Neural progenitor cell (in vitro differentiated cells): ENCODE data around the gene PHYH. TPM values are rescaled to one million over a fixed set of nuclear protein-coding genes. Genes with fewer than 3 reads are reported as not detected.
A peak's percentile ranks its signal among the peaks of the same experiment; 100 is the strongest.

Experiments
- DNase-seq: peaks from one replicate; pipeline ENCODE4 v3.0.0-alpha.2; 2016; ENCODE audit warnings: low spot score
- H2AFZ ChIP-seq: fragments of 200-600 bp; sonication (generic); replicated peaks from 2 replicates; pipeline ENCODE4 v1.6.1; 2016; ENCODE audit warnings: antibody characterized with exemption
- H3F3A ChIP-seq: fragments of 200-600 bp; sonication (generic); 2 replicates; pipeline ENCODE4 v1.6.1; 2016; ENCODE audit warnings: antibody characterized with exemption, low read depth
- H3K27ac ChIP-seq: fragments of 200-600 bp; sonication (generic); 2 replicates; pipeline ENCODE4 v1.5.1; 2016; ENCODE audit warnings: mild to moderate bottlenecking
- H3K27me3 ChIP-seq: fragments of 200-600 bp; sonication (generic); 2 replicates; pipeline ENCODE4 v1.6.1; 2016; ENCODE audit warnings: mild to moderate bottlenecking, moderate library complexity
- H3K36me3 ChIP-seq: fragments of 200-600 bp; sonication (generic); 2 replicates; pipeline ENCODE4 v1.5.1; 2016
- H3K4me1 ChIP-seq: fragments of 200-600 bp; sonication (generic); 2 replicates; pipeline ENCODE4 v1.6.1; 2016; ENCODE audit warnings: mixed run types
- H3K4me2 ChIP-seq: fragments of 200-600 bp; sonication (generic); 2 replicates; pipeline ENCODE4 v1.6.1; 2016
- H3K4me3 ChIP-seq: fragments of 200-600 bp; sonication (generic); 2 replicates; pipeline ENCODE4 v1.5.1; 2016
- H3K79me2 ChIP-seq: fragments of 200-600 bp; sonication (generic); 2 replicates; pipeline ENCODE4 v1.6.1; 2016; ENCODE audit warnings: low read depth
- H3K9ac ChIP-seq: fragments of 200-600 bp; sonication (generic); 2 replicates; pipeline ENCODE4 v1.6.1; 2016
- H3K9me3 ChIP-seq: fragments of 200-600 bp; sonication (generic); 2 replicates; pipeline ENCODE4 v1.5.1; 2016; ENCODE audit warnings: low read depth
- H4K20me1 ChIP-seq: fragments of 200-600 bp; sonication (generic); 2 replicates; pipeline ENCODE4 v1.6.1; 2016; ENCODE audit warnings: low read depth
- H3K27ac Mint-ChIP-seq: 3 replicates; pipeline ENCODE4 v1.8.0; 2021; ENCODE audit warnings: mixed read lengths
- H3K27me3 Mint-ChIP-seq: 2 replicates; pipeline ENCODE4 v1.8.0; 2022; ENCODE audit warnings: low read depth, mild to moderate bottlenecking, inconsistent platforms, moderate library complexity, mixed read lengths; ENCODE audit not compliant: insufficient read depth
- H3K36me3 Mint-ChIP-seq: 3 replicates; pipeline ENCODE4 v1.8.0; 2021; ENCODE audit warnings: mixed read lengths
- H3K4me1 Mint-ChIP-seq: 3 replicates; pipeline ENCODE4 v1.8.0; 2021; ENCODE audit warnings: mixed read lengths
- H3K4me3 Mint-ChIP-seq: 3 replicates; pipeline ENCODE4 v1.8.0; 2021; ENCODE audit warnings: mild to moderate bottlenecking, moderate library complexity, mixed read lengths
- H3K9me3 Mint-ChIP-seq: 3 replicates; pipeline ENCODE4 v1.8.0; 2020; ENCODE audit warnings: mixed read lengths
- CTCF ChIP-seq: fragments of 200-600 bp; sonication (generic); IDR thresholded peaks from 2 replicates; pipeline ENCODE4 v1.5.1; 2017; ENCODE audit warnings: antibody characterized with exemption, mild to moderate bottlenecking
- EZH2 ChIP-seq: fragments of 200-600 bp; sonication (generic); IDR thresholded peaks from 2 replicates; pipeline ENCODE4 v1.6.1; 2017; ENCODE audit warnings: antibody characterized with exemption, mild to moderate bottlenecking, moderate library complexity
- EZH2phosphoT487 ChIP-seq: fragments of 200-600 bp; sonication (generic); IDR thresholded peaks from 2 replicates; pipeline ENCODE4 v1.6.1; 2017; ENCODE audit warnings: antibody characterized with exemption
- total RNA-seq: library from RNA; depleted of rRNA; stranded (reverse); fragments of >200 nt; gene quantifications from 2 replicates; pipeline ENCODE4 v1.2.3, GENCODE V29; 2015; ENCODE audit warnings: low replicate concordance

PHYH gene
- total RNA-seq, 1 donor from 2014 or later = 22.2 TPM

DNA sequence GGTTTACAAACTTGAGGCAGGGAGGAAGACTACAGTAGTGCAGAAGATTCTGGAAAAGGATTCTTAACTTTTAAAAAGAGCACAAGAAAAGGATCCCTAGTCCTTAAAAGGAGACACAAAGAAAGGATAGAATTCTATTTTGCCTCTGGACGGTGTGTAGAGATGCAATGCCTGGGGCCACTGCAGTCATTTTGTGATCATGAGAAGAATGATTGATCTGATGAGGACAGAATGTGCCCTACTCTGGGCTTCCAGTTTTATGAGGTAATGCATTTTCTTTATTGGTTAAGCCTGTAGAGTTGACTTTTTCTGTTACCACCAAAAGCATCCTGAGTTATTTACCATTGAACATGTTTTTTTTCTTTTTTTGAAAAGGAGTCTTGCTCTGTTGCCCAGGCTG lies 37.4 kb downstream of the PHYH start:
- H4K20me1 ChIP-seq = no peaks in the 10 kb centered on the region
- H3K79me2 ChIP-seq = no peaks in the 10 kb centered on the region
- no peaks in the 10 kb centered on the region for H3K9me3 ChIP-seq
- Mint-ChIP-seq H3K4me1 (peaks cover 5% of the 10 kb centered on the region), H3K27ac (no peak overlapping the region), H3K36me3 (peaks cover 2% of the 10 kb centered on the region), H3K4me3 (no peak overlapping the region), H3K27me3 (peaks cover 2% of the 10 kb centered on the region), H3K9me3 (peaks cover 15% of the 10 kb centered on the region)
- TF ChIP-seq EZH2 (no peak), CTCF (no peak), EZH2phosphoT487 (no peak)
- no peak overlapping the region for H3K9ac ChIP-seq
- no peak overlapping the region for H3K4me2 ChIP-seq
- H3K27ac ChIP-seq = no peak overlapping the region
- H3K27me3 ChIP-seq = no peaks in the 10 kb centered on the region
- no peak overlapping the region for H2AFZ ChIP-seq
- no peaks in the 10 kb centered on the region for H3K4me1 ChIP-seq
- no peak for DNase-seq
- no peaks in the 10 kb centered on the region for H3K36me3 ChIP-seq
- H3K4me3 ChIP-seq = no peak overlapping the region
- peaks cover under 1% of the 10 kb centered on the region for H3F3A ChIP-seq

DNA sequence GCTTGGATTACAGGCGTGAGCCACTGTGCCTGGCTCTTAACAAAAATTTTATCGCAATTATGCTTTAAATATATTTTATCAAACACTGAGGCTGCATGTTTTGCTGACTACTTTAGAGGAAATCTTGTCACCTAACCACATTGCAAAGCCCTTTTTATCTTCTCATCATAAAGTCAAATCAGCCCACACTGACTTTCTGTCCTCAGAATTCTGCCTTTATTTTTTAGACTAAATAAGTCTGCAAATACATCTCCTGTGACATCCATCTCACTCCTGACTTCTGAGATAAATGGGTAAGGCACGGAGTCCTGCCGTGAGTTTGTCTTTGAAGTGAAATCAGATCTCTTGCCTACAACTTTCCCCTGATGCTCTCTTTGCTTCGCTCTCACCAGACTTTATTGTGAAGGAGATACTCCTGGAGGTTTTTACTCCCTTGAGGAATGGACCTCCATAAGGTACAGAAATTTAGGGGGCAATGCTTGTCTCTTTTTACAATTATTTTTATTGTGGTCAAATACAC lies 42.2 kb downstream of the PHYH start:
- Mint-ChIP-seq H3K9me3 (peaks cover 15% of the 10 kb centered on the region), H3K4me1 (peaks cover 5% of the 10 kb centered on the region), H3K27me3 (peaks cover 2% of the 10 kb centered on the region), H3K27ac (peak overlapping the region; percentile 52), H3K36me3 (peaks cover 2% of the 10 kb centered on the region), H3K4me3 (no peak overlapping the region)
- H3K4me3 ChIP-seq = no peak overlapping the region
- TF ChIP-seq EZH2 (no peak), EZH2phosphoT487 (no peak), CTCF (no peak)
- H3K36me3 ChIP-seq = no peaks in the 10 kb centered on the region
- H3K4me2 ChIP-seq = no peak overlapping the region
- H3K9me3 ChIP-seq = no peaks in the 10 kb centered on the region
- no peak for DNase-seq
- no peak overlapping the region for H3K27ac ChIP-seq
- no peaks in the 10 kb centered on the region for H3K27me3 ChIP-seq
- H4K20me1 ChIP-seq = no peaks in the 10 kb centered on the region
- no peaks in the 10 kb centered on the region for H3F3A ChIP-seq
- H3K79me2 ChIP-seq = no peaks in the 10 kb centered on the region
- H2AFZ ChIP-seq = no peak overlapping the region
- no peaks in the 10 kb centered on the region for H3K4me1 ChIP-seq
- H3K9ac ChIP-seq = no peak overlapping the region

DNA sequence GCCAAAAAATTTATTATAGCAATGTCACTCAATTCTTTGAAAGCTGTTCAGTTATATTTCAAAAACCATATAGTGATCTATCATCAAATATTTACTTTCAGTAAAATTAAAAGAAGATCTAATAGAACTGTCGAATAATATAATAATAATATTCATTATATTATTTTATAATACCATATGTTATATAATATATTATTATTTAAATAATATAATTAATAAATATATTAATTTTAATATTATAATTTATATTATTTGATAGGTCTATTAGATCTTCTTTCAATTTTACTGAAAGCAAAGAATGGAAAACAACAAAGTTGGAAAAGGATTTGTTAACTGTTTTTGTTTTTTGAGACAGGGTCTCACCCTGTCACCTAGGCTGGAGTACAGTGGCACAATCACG lies 43.2 kb downstream of the PHYH start:
- Histone ChIP-seq H3K27ac (no peak overlapping the region), H3F3A (no peaks in the 10 kb centered on the region), H3K9me3 (no peaks in the 10 kb centered on the region), H3K27me3 (no peaks in the 10 kb centered on the region), H4K20me1 (no peaks in the 10 kb centered on the region), H3K9ac (no peak overlapping the region), H3K4me1 (no peaks in the 10 kb centered on the region), H3K4me3 (no peak overlapping the region), H2AFZ (no peak overlapping the region), H3K4me2 (no peak overlapping the region), H3K36me3 (no peaks in the 10 kb centered on the region), H3K79me2 (no peaks in the 10 kb centered on the region)
- no peak for DNase-seq
- Mint-ChIP-seq H3K9me3 (peaks cover 12% of the 10 kb centered on the region), H3K4me1 (peaks cover 5% of the 10 kb centered on the region), H3K27ac (no peak overlapping the region), H3K4me3 (no peak overlapping the region), H3K36me3 (peaks cover 2% of the 10 kb centered on the region), H3K27me3 (peaks cover 2% of the 10 kb centered on the region)
- TF ChIP-seq EZH2phosphoT487 (no peak), EZH2 (no peak), CTCF (no peak)
